ENCODE results near the gene CLCN1. TPM values are rescaled to one million over a fixed set of nuclear protein-coding genes. Genes with fewer than 3 reads are reported as not detected.

CLCN1 gene
- total and polyA plus RNA-seq, 2 donors (not counting 3 experiments of a cell fraction or from before 2014, with no cell fraction given): not detected

- no TSS peak for BruUV-seq (replicated peaks)
- H3K4me3 ChIP-seq (replicated peaks in 1 of 3; ENCODE audit: insufficient read depth in 1 of 3, low read depth in 1 of 3, low read length in 3 of 3): no peak overlapping the region
- H2AFZ ChIP-seq (ENCODE audit: low read depth, low read length): no peak overlapping the region
- DNase-seq (ENCODE audit: low read depth, low spot score): no peak
- no peaks in the 10 kb centered on the region for H3K36me3 ChIP-seq (ENCODE audit: control insufficient read depth in 2 of 2, extremely low read depth in 1 of 2, insufficient read depth in 2 of 2, low read length in 2 of 2)
- POLR2A ChIA-PET: no interaction called here
- intact Hi-C loops (cut with micrococcal nuclease): no loop called here
- no peak overlapping the region for H3K27ac ChIP-seq (ENCODE audit: insufficient read depth, low read depth, low read length)
- FAIRE-seq: no peak
- dilution Hi-C loops (cut with MboI; ENCODE audit: extremely low pct_ligation_motif_present, low sequenced_read_pairs): no loop called here
- no peaks in the 10 kb centered on the region for H3K9me3 ChIP-seq (replicated peaks; ENCODE audit: control insufficient read depth, insufficient read depth, low read length)
- no peaks in the 10 kb centered on the region for H3K27me3 ChIP-seq (ENCODE audit: control insufficient read depth in 2 of 2, insufficient read depth in 2 of 2, low read length in 2 of 2)
- peaks cover 7% of the 10 kb centered on the region for H3K4me1 ChIP-seq (ENCODE audit: control insufficient read depth, extremely low read depth, insufficient read depth, low read length)
- H3K4me2 ChIP-seq (ENCODE audit: insufficient read depth, low read length): no peak overlapping the region
- H3K9me1 ChIP-seq (replicated peaks; ENCODE audit: control insufficient read depth, extremely low read depth, insufficient read depth, low read length): no peaks in the 10 kb centered on the region
- TF ChIP-seq GATA2 (IDR thresholded peaks at IDR 0.05; ENCODE audit: insufficient read depth, insufficient read length, low read depth, low read length) (no peak), EZH2 (IDR thresholded peaks at IDR 0.05; ENCODE audit: borderline replicate concordance, low read depth, low read length, severe bottlenecking) (no peak), JUN (IDR thresholded peaks at IDR 0.05; ENCODE audit: borderline replicate concordance, insufficient read depth, insufficient read length, low read depth) (no peak), FOS (IDR thresholded peaks at IDR 0.05; ENCODE audit: borderline replicate concordance, insufficient read depth, low read length) (no peak), MYC (IDR thresholded peaks at IDR 0.05; ENCODE audit: low read depth, low read length) (no peak), POLR2AphosphoS5 (IDR thresholded peaks at IDR 0.05; ENCODE audit: insufficient read depth, low read depth, low read length) (no peak), POLR2A (IDR thresholded peaks at IDR 0.05; ENCODE audit: low read depth, low read length) (no peak)
- TF ChIP-seq, protein P1, sequence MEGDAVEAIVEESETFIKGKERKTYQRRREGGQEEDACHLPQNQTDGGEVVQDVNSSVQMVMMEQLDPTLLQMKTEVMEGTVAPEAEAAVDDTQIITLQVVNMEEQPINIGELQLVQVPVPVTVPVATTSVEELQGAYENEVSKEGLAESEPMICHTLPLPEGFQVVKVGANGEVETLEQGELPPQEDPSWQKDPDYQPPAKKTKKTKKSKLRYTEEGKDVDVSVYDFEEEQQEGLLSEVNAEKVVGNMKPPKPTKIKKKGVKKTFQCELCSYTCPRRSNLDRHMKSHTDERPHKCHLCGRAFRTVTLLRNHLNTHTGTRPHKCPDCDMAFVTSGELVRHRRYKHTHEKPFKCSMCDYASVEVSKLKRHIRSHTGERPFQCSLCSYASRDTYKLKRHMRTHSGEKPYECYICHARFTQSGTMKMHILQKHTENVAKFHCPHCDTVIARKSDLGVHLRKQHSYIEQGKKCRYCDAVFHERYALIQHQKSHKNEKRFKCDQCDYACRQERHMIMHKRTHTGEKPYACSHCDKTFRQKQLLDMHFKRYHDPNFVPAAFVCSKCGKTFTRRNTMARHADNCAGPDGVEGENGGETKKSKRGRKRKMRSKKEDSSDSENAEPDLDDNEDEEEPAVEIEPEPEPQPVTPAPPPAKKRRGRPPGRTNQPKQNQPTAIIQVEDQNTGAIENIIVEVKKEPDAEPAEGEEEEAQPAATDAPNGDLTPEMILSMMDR (IDR thresholded peaks at IDR 0.05; ENCODE audit: extremely low read depth in 1 of 2, insufficient read depth in 1 of 2, low read depth in 1 of 2, low read length in 2 of 2): no peak
- TF ChIP-seq, protein P2, sequence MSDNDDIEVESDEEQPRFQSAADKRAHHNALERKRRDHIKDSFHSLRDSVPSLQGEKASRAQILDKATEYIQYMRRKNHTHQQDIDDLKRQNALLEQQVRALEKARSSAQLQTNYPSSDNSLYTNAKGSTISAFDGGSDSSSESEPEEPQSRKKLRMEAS (IDR thresholded peaks at IDR 0.05; ENCODE audit: insufficient read depth, insufficient read length): no peak
- no peak overlapping the region for H3K9ac ChIP-seq (replicated peaks; ENCODE audit: extremely low read depth, insufficient read depth, low read length)
- no peaks in the 10 kb centered on the region for H3K79me2 ChIP-seq (ENCODE audit: control insufficient read depth, insufficient read depth, low read length)
- no peaks in the 10 kb centered on the region for H4K20me1 ChIP-seq (replicated peaks; ENCODE audit: control insufficient read depth, extremely low read depth, insufficient read depth, low read length)
- CTCF ChIA-PET: interaction anchor here (1.5 kb wide), 1 partner anchor 18 kb away, joined by 6 read pairs; the partner anchor contains the start of gene GSTK1
Measured at GRCh38 chr7:143281529-143281928, 34.4 kb upstream of the CLCN1 start.
